Coronary artery (tissue), 2 donors: ENCODE measurements around the gene SULT6B1.

Experiments
- DNase-seq: peaks from one replicate; pipeline ENCODE4 v3.0.0-alpha.2; 2017; ENCODE audit warnings: low spot score
- H3K27ac ChIP-seq, 2 donors: fragments of 200-600 bp; sonication (generic); one replicate each; pipeline ENCODE4 v1.5.1; 2016 to 2019
- H3K4me3 ChIP-seq: fragments of 200-600 bp; sonication (generic); 2 replicates; pipeline ENCODE4 v1.5.1; 2016; ENCODE audit warnings: mild to moderate bottlenecking, moderate library complexity
- TF ChIP-seq, protein P1 (sequence below): fragments of 200-600 bp; sonication (generic); IDR thresholded peaks from one replicate; pipeline ENCODE4 v1.5.1; 2019; ENCODE audit warnings: antibody characterized with exemption

SULT6B1 gene

DNA sequence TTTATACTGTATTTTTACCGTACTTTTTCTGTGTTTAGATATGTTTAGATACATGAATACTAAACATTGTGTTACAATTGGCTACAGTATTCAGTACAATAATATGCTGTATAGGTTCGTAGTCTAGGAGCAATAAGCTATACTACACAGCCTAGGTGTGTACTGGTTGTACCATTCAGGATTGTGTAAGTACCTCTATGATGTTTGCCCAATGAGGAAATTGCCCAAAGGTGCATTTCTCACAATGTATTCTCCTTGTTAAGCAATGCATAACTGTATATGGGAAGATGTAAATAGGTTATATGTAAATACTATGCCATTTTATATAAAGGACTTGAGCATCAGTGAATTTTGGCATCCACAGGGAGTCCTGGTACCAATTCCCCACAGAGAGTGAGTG lies 42.4 kb downstream of the SULT6B1 start:
- no peak for DNase-seq
- Histone ChIP-seq H3K4me3 (no peak overlapping the region), H3K27ac (no peak overlapping the region)
- TF ChIP-seq, protein P1, sequence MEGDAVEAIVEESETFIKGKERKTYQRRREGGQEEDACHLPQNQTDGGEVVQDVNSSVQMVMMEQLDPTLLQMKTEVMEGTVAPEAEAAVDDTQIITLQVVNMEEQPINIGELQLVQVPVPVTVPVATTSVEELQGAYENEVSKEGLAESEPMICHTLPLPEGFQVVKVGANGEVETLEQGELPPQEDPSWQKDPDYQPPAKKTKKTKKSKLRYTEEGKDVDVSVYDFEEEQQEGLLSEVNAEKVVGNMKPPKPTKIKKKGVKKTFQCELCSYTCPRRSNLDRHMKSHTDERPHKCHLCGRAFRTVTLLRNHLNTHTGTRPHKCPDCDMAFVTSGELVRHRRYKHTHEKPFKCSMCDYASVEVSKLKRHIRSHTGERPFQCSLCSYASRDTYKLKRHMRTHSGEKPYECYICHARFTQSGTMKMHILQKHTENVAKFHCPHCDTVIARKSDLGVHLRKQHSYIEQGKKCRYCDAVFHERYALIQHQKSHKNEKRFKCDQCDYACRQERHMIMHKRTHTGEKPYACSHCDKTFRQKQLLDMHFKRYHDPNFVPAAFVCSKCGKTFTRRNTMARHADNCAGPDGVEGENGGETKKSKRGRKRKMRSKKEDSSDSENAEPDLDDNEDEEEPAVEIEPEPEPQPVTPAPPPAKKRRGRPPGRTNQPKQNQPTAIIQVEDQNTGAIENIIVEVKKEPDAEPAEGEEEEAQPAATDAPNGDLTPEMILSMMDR: no peak

- no peak for DNase-seq
These were observed 44.5 kb downstream of the SULT6B1 start for GRCh38 chr2:37143974-37144373.

GRCh38 chr2:37142546-37142945 lies 45.9 kb downstream of the SULT6B1 start:
- no peak for DNase-seq
- TF ChIP-seq, protein P1: no peak

More at GRCh38 chr2:37143974-37144373, 44.5 kb downstream of the SULT6B1 start:
- TF ChIP-seq, protein P1: no peak
- no peak overlapping the region for H3K4me3 ChIP-seq
- H3K27ac ChIP-seq: no peak overlapping the region

DNA sequence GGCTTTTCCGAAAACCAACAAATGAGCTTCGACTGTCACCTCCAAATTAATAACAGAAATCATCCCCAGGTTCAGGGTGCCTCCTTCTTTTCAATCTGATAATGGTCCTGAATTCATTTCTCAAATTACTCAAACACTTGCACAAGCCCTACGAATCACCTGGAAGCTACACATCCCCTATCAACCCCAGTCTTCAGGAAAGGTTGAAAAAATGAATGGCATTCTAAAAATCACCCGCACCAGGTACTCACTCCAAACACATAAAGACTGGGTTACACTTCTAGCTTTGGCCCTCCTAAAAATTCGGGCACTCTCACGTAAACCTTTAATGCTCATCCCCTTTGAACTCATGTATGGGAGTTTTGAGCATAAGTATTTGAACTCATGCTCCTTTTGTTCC lies 55.6 kb downstream of the SULT6B1 start:
- Histone ChIP-seq H3K27ac (no peak overlapping the region), H3K4me3 (no peak overlapping the region)
- TF ChIP-seq, protein P1: no peak
- no peak for DNase-seq

More at GRCh38 chr2:37142546-37142945, 45.9 kb downstream of the SULT6B1 start:
- H3K4me3 ChIP-seq: no peak overlapping the region
- no peak overlapping the region for H3K27ac ChIP-seq

DNA sequence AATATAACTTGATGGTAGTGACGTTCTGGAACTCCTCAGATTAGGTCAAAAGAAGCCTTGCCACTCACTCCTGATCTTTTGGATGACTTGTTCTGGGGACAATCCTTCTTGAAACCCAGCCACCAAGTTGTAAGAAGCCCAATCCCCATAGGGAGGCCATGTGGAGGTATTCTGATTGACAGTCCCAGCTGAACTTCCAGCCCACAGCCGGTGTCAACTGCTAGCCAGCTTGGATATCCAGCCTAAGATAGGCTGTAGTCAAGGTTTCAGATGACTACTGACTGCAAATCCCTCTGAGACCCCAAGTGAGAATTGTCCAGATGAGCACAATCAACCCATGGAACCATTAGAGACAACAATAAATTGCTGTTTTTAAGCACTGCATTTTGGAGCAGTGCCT lies 63.1 kb downstream of the SULT6B1 start:
- DNase-seq: no peak
- no peak overlapping the region for H3K27ac ChIP-seq

GRCh38 chr2:37119157-37119556 lies 69.3 kb downstream of the SULT6B1 start:
- H3K4me3 ChIP-seq: no peak overlapping the region
- no peak overlapping the region for H3K27ac ChIP-seq
- TF ChIP-seq, protein P1: no peak
- DNase-seq: no peak

More for the DNA sequence above, 63.1 kb downstream of the SULT6B1 start:
- H3K4me3 ChIP-seq: no peak overlapping the region
- TF ChIP-seq, protein P1: no peak
